H1 (cell line): Measurements from ENCODE around the gene NPHP4. TPM values are rescaled to one million over a fixed set of nuclear protein-coding genes. Genes with fewer than 3 reads are reported as not detected.

ENCODE experiments used
- CHD1 ChIP-seq: IDR thresholded peaks from 2 replicates; pipeline ENCODE4 v1.6.1; 2012; ENCODE audit warnings: low read depth, low read length, improper control_type of control experiment
- CHD7 ChIP-seq: fragments of 300-600 bp; sonication (generic); IDR thresholded peaks from 2 replicates; pipeline ENCODE4 v1.7.1; 2012; ENCODE audit warnings: low read length, moderate library complexity, mild to moderate bottlenecking, inconsistent platforms; ENCODE audit not compliant: insufficient replicate concordance
- EZH2 ChIP-seq: fragments of 200-600 bp; sonication (generic); IDR thresholded peaks from 2 replicates; pipeline ENCODE4 v1.7.1; 2012; ENCODE audit warnings: low read depth, mild to moderate bottlenecking, moderate library complexity, low read length, inconsistent platforms; ENCODE audit not compliant: severe bottlenecking
- KDM4A ChIP-seq: IDR thresholded peaks from one replicate; pipeline ENCODE4 v1.7.1; 2012; ENCODE audit warnings: low read depth, mild to moderate bottlenecking, moderate library complexity, low read length, inconsistent platforms; ENCODE audit not compliant: severe bottlenecking
- KDM5A ChIP-seq: fragments of 200-600 bp; IDR thresholded peaks from 2 replicates; pipeline ENCODE4 v1.7.1; 2012; ENCODE audit warnings: mild to moderate bottlenecking, low read length, inconsistent platforms, mixed read lengths
- PHF8 ChIP-seq: fragments of 200-600 bp; sonication (generic); conservative IDR thresholded peaks from 2 replicates; pipeline ENCODE4 v1.7.1; 2012; ENCODE audit warnings: low read depth, mild to moderate bottlenecking, inconsistent platforms, low read length, moderate library complexity
- polyA plus RNA-seq, 7 experiments: library from polyadenylated mRNA; depleted of rRNA in 3 of 7; stranded (reverse) in 5 of 7; unstranded in 2 of 7; fragments of >200 nt in 5 of 7; fragments of 200-250 nt in 2 of 7; gene quantifications; 1 replicate in 5 of 7; 2 replicates in 1 of 7; 4 replicates in 1 of 7; pipeline versions ENCODE4 v1.2.1 to v1.2.3, GENCODE V29; 2011 to 2013; ENCODE audit warnings: missing spikeins in 2 of 7, mixed read lengths in 2 of 7
- total RNA-seq: library from RNA; stranded (reverse); fragmentation: NEBNext Ultra II Directional; extraction: Animal tissue kit (Norgen Biotek cat#: 25700); gene quantifications from 2 replicates; pipeline ENCODE4 v1.2.1, GENCODE V29; 2021

NPHP4 gene
- total and polyA plus RNA-seq, 2 of the 8 experiments (the other 6 are each of a cell fraction or from before 2014, with no cell fraction given) = 5.8 to 14.0 TPM

- TF ChIP-seq KDM5A (no peak), KDM4A (no peak), CHD7 (no peak), PHF8 (no peak), CHD1 (no peak), EZH2 (no peak)
Measured at GRCh38 chr1:5885471-5886139, 106.6 kb downstream of the NPHP4 start (continued).
